ENCODE measurements around the gene PPARG. TPM values are rescaled to one million over a fixed set of nuclear protein-coding genes. Genes with fewer than 3 reads are reported as not detected.

PPARG gene
- total RNA-seq, 2 experiments from 2014 or later = 0.20 TPM; not detected in 1

GRCh38 chr3:12423131-12423530, 134.3 kb downstream of the PPARG start:
- Mint-ChIP-seq H3K4me1 (ENCODE audit: low read depth) (peaks cover 15% of the 10 kb centered on the region), H3K36me3 (ENCODE audit: low read depth) (no peaks in the 10 kb centered on the region), H3K4me3 (no peak overlapping the region), H3K9me3 (no peaks in the 10 kb centered on the region), H3K27ac (no peak overlapping the region), H3K27me3 (ENCODE audit: low read depth) (peaks cover 7% of the 10 kb centered on the region)
- intact Hi-C loops (cut with micrococcal nuclease) = no loop called here
- CTCF ChIA-PET = interaction anchor here (0.6 kb wide), 2 partner anchors 55 to 120 kb away, joined by 3 to 4 read pairs; no protein-coding TSS in a partner anchor
- no peak for DNase-seq

GRCh38 chr3:12423918-12424630, 135.2 kb downstream of the PPARG start:
- H3K27me3 Mint-ChIP-seq (ENCODE audit: low read depth) = peaks cover 7% of the 10 kb centered on the region

GRCh38 chr3:12424635-12425319, 135.9 kb downstream of the PPARG start:
- no peak for DNase-seq
- Mint-ChIP-seq H3K4me1 (ENCODE audit: low read depth) (peaks cover 15% of the 10 kb centered on the region), H3K27ac (no peak overlapping the region), H3K4me3 (no peak overlapping the region), H3K9me3 (no peaks in the 10 kb centered on the region), H3K27me3 (ENCODE audit: low read depth) (peaks cover 7% of the 10 kb centered on the region), H3K36me3 (ENCODE audit: low read depth) (no peaks in the 10 kb centered on the region)
- intact Hi-C loops (cut with micrococcal nuclease) = no loop called here
- CTCF ChIA-PET = no interaction called here

More at GRCh38 chr3:12423918-12424630, 135.2 kb downstream of the PPARG start:
- peaks cover 15% of the 10 kb centered on the region for H3K4me1 Mint-ChIP-seq (ENCODE audit: low read depth)
- H3K4me3 Mint-ChIP-seq = no peak overlapping the region
- H3K27ac Mint-ChIP-seq = no peak overlapping the region
- peak; percentile 22 for DNase-seq
- CTCF ChIA-PET = no interaction called here
- no peaks in the 10 kb centered on the region for H3K36me3 Mint-ChIP-seq (ENCODE audit: low read depth)
- intact Hi-C loops (cut with micrococcal nuclease) = no loop called here
- no peaks in the 10 kb centered on the region for H3K9me3 Mint-ChIP-seq

GRCh38 chr3:12425850-12426579, 137.1 kb downstream of the PPARG start:
- no peaks in the 10 kb centered on the region for H3K9me3 Mint-ChIP-seq
- no peak for DNase-seq
- H3K27me3 Mint-ChIP-seq (ENCODE audit: low read depth) = peaks cover 7% of the 10 kb centered on the region
- CTCF ChIA-PET = no interaction called here
- intact Hi-C loops (cut with micrococcal nuclease) = no loop called here
- no peak overlapping the region for H3K4me3 Mint-ChIP-seq
- H3K4me1 Mint-ChIP-seq (ENCODE audit: low read depth) = peaks cover 8% of the 10 kb centered on the region
- H3K36me3 Mint-ChIP-seq (ENCODE audit: low read depth) = no peaks in the 10 kb centered on the region
- no peak overlapping the region for H3K27ac Mint-ChIP-seq

GRCh38 chr3:12427551-12427950, 138.7 kb downstream of the PPARG start:
- H3K4me1 Mint-ChIP-seq (ENCODE audit: low read depth) = peaks cover 8% of the 10 kb centered on the region
- intact Hi-C loops (cut with micrococcal nuclease) = no loop called here
- H3K9me3 Mint-ChIP-seq = no peaks in the 10 kb centered on the region
- H3K36me3 Mint-ChIP-seq (ENCODE audit: low read depth) = no peaks in the 10 kb centered on the region
- no peak overlapping the region for H3K27ac Mint-ChIP-seq
- CTCF ChIA-PET = no interaction called here
- H3K27me3 Mint-ChIP-seq (ENCODE audit: low read depth) = peaks cover 7% of the 10 kb centered on the region
- no peak for DNase-seq
- no peak overlapping the region for H3K4me3 Mint-ChIP-seq

- CTCF ChIA-PET = no interaction called here
- DNase-seq = no peak
- H3K27ac Mint-ChIP-seq = no peak overlapping the region
- no peaks in the 10 kb centered on the region for H3K36me3 Mint-ChIP-seq (ENCODE audit: low read depth)
- H3K4me3 Mint-ChIP-seq = no peak overlapping the region
- H3K4me1 Mint-ChIP-seq (ENCODE audit: low read depth) = peaks cover 8% of the 10 kb centered on the region
- intact Hi-C loops (cut with micrococcal nuclease) = no loop called here
- peaks cover 7% of the 10 kb centered on the region for H3K27me3 Mint-ChIP-seq (ENCODE audit: low read depth)
- no peaks in the 10 kb centered on the region for H3K9me3 Mint-ChIP-seq
Observed at GRCh38 chr3:12428126-12428525, 139.3 kb downstream of the PPARG start.

- Mint-ChIP-seq H3K9me3 (no peaks in the 10 kb centered on the region), H3K4me3 (no peak overlapping the region), H3K4me1 (ENCODE audit: low read depth) (no peaks in the 10 kb centered on the region), H3K27ac (no peak overlapping the region), H3K27me3 (ENCODE audit: low read depth) (peaks cover 3% of the 10 kb centered on the region), H3K36me3 (ENCODE audit: low read depth) (no peaks in the 10 kb centered on the region)
- no peak for DNase-seq
- CTCF ChIA-PET = no interaction called here
- intact Hi-C loops (cut with micrococcal nuclease) = no loop called here
Observed at GRCh38 chr3:12430086-12430485, 141.2 kb downstream of the PPARG start.

- Mint-ChIP-seq H3K4me1 (ENCODE audit: low read depth) (no peaks in the 10 kb centered on the region), H3K27ac (no peak overlapping the region), H3K4me3 (no peak overlapping the region), H3K9me3 (no peaks in the 10 kb centered on the region), H3K27me3 (ENCODE audit: low read depth) (no peaks in the 10 kb centered on the region), H3K36me3 (ENCODE audit: low read depth) (no peaks in the 10 kb centered on the region)
- intact Hi-C loops (cut with micrococcal nuclease) = no loop called here
- CTCF ChIA-PET = interaction anchor here (1.0 kb wide), 1 partner anchor 25 kb away, joined by 3 read pairs; no protein-coding TSS in a partner anchor
- DNase-seq = no peak
Observed at GRCh38 chr3:12433823-12434222, 145.0 kb downstream of the PPARG start.

GRCh38 chr3:12436514-12437220, 147.8 kb downstream of the PPARG start:
- CTCF ChIA-PET = no interaction called here

GRCh38 chr3:12437221-12437605, 148.3 kb downstream of the PPARG start:
- intact Hi-C loops (cut with micrococcal nuclease) = no loop called here
- H3K4me1 Mint-ChIP-seq (ENCODE audit: low read depth) = no peaks in the 10 kb centered on the region
- H3K9me3 Mint-ChIP-seq = no peaks in the 10 kb centered on the region
- H3K4me3 Mint-ChIP-seq = no peak overlapping the region
- H3K27ac Mint-ChIP-seq = no peak overlapping the region
- no peaks in the 10 kb centered on the region for H3K36me3 Mint-ChIP-seq (ENCODE audit: low read depth)
- no peaks in the 10 kb centered on the region for H3K27me3 Mint-ChIP-seq (ENCODE audit: low read depth)
- CTCF ChIA-PET = no interaction called here
- DNase-seq = no peak

More at GRCh38 chr3:12436514-12437220, 147.8 kb downstream of the PPARG start:
- Mint-ChIP-seq H3K36me3 (ENCODE audit: low read depth) (no peaks in the 10 kb centered on the region), H3K9me3 (no peaks in the 10 kb centered on the region), H3K27me3 (ENCODE audit: low read depth) (no peaks in the 10 kb centered on the region), H3K4me3 (no peak overlapping the region), H3K4me1 (ENCODE audit: low read depth) (no peaks in the 10 kb centered on the region), H3K27ac (no peak overlapping the region)
- intact Hi-C loops (cut with micrococcal nuclease) = no loop called here
- DNase-seq = no peak

- H3K4me3 Mint-ChIP-seq = no peak overlapping the region
- H3K27ac Mint-ChIP-seq = no peak overlapping the region
- CTCF ChIA-PET = no interaction called here
- no peak for DNase-seq
- H3K27me3 Mint-ChIP-seq (ENCODE audit: low read depth) = no peaks in the 10 kb centered on the region
- intact Hi-C loops (cut with micrococcal nuclease) = no loop called here
- no peaks in the 10 kb centered on the region for H3K9me3 Mint-ChIP-seq
- H3K4me1 Mint-ChIP-seq (ENCODE audit: low read depth) = no peaks in the 10 kb centered on the region
- H3K36me3 Mint-ChIP-seq (ENCODE audit: low read depth) = no peaks in the 10 kb centered on the region
Observed at GRCh38 chr3:12437861-12438260, 149.0 kb downstream of the PPARG start.

- no peak for DNase-seq
- Mint-ChIP-seq H3K27me3 (ENCODE audit: low read depth) (no peaks in the 10 kb centered on the region), H3K36me3 (ENCODE audit: low read depth) (no peaks in the 10 kb centered on the region), H3K4me3 (no peak overlapping the region), H3K9me3 (no peaks in the 10 kb centered on the region), H3K27ac (no peak overlapping the region), H3K4me1 (ENCODE audit: low read depth) (no peaks in the 10 kb centered on the region)
- CTCF ChIA-PET = no interaction called here
- intact Hi-C loops (cut with micrococcal nuclease) = no loop called here
Observed at GRCh38 chr3:12438318-12438717, 149.4 kb downstream of the PPARG start.

All from activated naive CD4-positive, alpha-beta T cell treated with anti-CD3 and anti-CD28 coated beads for 36 hours (primary cell).